ENCODE results near the gene HDAC4.

GRCh38 chr2:239289545-239289944 is 111.3 kb downstream of the HDAC4 start:
- TF ChIP-seq CTCF (IDR thresholded peaks at IDR 0.05; ENCODE audit: low read depth, low read length, missing input control) = no peak
- no peak for TF ChIP-seq RAD21 (IDR thresholded peaks at IDR 0.05)
- no peak for TF ChIP-seq MAX (IDR thresholded peaks at IDR 0.05)
- no peak for TF ChIP-seq SP1 (IDR thresholded peaks at IDR 0.05)
- no peak for TF ChIP-seq ATF3 (IDR thresholded peaks at IDR 0.05)
- no peak for TF ChIP-seq JUND (IDR thresholded peaks at IDR 0.05)
- TF ChIP-seq RXRA (IDR thresholded peaks at IDR 0.05) = no peak
- TF ChIP-seq FOXA1 (IDR thresholded peaks at IDR 0.05) = no peak
- no peak for TF ChIP-seq ZBTB33 (IDR thresholded peaks at IDR 0.05)
- TF ChIP-seq TAF1 (conservative IDR thresholded peaks at IDR 0.05) = no peak
- TF ChIP-seq EGR1 (IDR thresholded peaks at IDR 0.05; ENCODE audit: low read depth in 2 of 2) = no peak
- no peak for TF ChIP-seq HNF4A (conservative IDR thresholded peaks at IDR 0.05)
- TF ChIP-seq YY1 (IDR thresholded peaks at IDR 0.05) = no peak
